GM23338 (cell line): ENCODE measurements around the gene PIRT.

Experiments used
- EZH2 ChIP-seq: fragments of 200-600 bp; sonication (generic); IDR thresholded peaks from one replicate; pipeline ENCODE4 v1.8.0; 2017; ENCODE audit warnings: antibody characterized with exemption, mild to moderate bottlenecking, low read depth; ENCODE audit not compliant: unreplicated experiment
- EZH2phosphoT487 ChIP-seq: fragments of 200-600 bp; sonication (generic); IDR thresholded peaks from one replicate; pipeline ENCODE4 v1.8.1; 2018; ENCODE audit warnings: antibody characterized with exemption; ENCODE audit not compliant: unreplicated experiment
- JUNB ChIP-seq: IDR thresholded peaks from one replicate; pipeline ENCODE4 v1.6.1; 2016; ENCODE audit warnings: antibody characterized with exemption; ENCODE audit not compliant: unreplicated experiment
- POLR2AphosphoS5 ChIP-seq: IDR thresholded peaks from 2 replicates; pipeline ENCODE4 v1.6.1; 2016; ENCODE audit warnings: antibody characterized with exemption, low read depth
- TF ChIP-seq, protein P1 (sequence below), 2 experiments: fragments of 200-600 bp in 1 of 2; sonication (generic) in 1 of 2; conservative IDR thresholded peaks; 2 replicates each; pipeline versions ENCODE4 v1.5.1 to v1.6.1; 2016 to 2017; ENCODE audit warnings: antibody characterized with exemption in 2 of 2, low read depth in 2 of 2, mild to moderate bottlenecking in 2 of 2, moderate library complexity in 1 of 2
- TF ChIP-seq, protein P2 (sequence below): IDR thresholded peaks from one replicate; pipeline ENCODE4 v1.6.1; 2018; ENCODE audit warnings: antibody characterized with exemption; ENCODE audit not compliant: unreplicated experiment

DNA sequence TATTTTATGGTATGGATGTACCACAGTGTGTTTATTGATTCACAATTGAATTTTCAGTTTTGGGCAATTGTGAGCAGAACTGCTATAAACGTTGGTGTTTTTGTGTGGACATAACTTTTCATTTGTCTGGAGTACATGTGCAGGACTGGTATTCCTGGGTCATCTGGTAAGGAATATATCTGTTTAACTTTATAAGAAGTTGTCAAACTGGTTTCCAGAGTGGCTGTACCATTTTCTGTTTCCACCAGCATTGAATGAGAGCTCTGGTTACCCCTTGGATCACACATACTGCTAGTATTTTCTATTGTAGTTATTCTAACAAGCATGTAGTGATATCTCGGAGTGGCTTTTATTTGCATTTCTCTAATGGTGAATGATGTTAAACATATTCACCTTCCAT is 58.3 kb downstream of the PIRT start:
- TF ChIP-seq EZH2phosphoT487 (no peak), EZH2 (no peak), POLR2AphosphoS5 (no peak), JUNB (no peak)
- TF ChIP-seq, protein P1, sequence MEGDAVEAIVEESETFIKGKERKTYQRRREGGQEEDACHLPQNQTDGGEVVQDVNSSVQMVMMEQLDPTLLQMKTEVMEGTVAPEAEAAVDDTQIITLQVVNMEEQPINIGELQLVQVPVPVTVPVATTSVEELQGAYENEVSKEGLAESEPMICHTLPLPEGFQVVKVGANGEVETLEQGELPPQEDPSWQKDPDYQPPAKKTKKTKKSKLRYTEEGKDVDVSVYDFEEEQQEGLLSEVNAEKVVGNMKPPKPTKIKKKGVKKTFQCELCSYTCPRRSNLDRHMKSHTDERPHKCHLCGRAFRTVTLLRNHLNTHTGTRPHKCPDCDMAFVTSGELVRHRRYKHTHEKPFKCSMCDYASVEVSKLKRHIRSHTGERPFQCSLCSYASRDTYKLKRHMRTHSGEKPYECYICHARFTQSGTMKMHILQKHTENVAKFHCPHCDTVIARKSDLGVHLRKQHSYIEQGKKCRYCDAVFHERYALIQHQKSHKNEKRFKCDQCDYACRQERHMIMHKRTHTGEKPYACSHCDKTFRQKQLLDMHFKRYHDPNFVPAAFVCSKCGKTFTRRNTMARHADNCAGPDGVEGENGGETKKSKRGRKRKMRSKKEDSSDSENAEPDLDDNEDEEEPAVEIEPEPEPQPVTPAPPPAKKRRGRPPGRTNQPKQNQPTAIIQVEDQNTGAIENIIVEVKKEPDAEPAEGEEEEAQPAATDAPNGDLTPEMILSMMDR (conservative IDR thresholded peaks at IDR 0.05; ENCODE audit: low read depth in 2 of 2): no peak
- TF ChIP-seq, protein P2, sequence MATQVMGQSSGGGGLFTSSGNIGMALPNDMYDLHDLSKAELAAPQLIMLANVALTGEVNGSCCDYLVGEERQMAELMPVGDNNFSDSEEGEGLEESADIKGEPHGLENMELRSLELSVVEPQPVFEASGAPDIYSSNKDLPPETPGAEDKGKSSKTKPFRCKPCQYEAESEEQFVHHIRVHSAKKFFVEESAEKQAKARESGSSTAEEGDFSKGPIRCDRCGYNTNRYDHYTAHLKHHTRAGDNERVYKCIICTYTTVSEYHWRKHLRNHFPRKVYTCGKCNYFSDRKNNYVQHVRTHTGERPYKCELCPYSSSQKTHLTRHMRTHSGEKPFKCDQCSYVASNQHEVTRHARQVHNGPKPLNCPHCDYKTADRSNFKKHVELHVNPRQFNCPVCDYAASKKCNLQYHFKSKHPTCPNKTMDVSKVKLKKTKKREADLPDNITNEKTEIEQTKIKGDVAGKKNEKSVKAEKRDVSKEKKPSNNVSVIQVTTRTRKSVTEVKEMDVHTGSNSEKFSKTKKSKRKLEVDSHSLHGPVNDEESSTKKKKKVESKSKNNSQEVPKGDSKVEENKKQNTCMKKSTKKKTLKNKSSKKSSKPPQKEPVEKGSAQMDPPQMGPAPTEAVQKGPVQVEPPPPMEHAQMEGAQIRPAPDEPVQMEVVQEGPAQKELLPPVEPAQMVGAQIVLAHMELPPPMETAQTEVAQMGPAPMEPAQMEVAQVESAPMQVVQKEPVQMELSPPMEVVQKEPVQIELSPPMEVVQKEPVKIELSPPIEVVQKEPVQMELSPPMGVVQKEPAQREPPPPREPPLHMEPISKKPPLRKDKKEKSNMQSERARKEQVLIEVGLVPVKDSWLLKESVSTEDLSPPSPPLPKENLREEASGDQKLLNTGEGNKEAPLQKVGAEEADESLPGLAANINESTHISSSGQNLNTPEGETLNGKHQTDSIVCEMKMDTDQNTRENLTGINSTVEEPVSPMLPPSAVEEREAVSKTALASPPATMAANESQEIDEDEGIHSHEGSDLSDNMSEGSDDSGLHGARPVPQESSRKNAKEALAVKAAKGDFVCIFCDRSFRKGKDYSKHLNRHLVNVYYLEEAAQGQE: no peak
